ENCODE results near the gene SERGEF.

The SERGEF gene

GRCh38 chr11:17777086-17777737, 235.6 kb downstream of the SERGEF start:
- no peak overlapping the region for H3K27ac Mint-ChIP-seq
- no peaks in the 10 kb centered on the region for H3K27me3 Mint-ChIP-seq
- DNase-seq, result no peak
- no peak overlapping the region for H3K4me3 Mint-ChIP-seq
- peaks cover 0 to 3% of the 10 kb centered on the region in 2 donors for H3K9me3 Mint-ChIP-seq
- no peaks in the 10 kb centered on the region for H3K4me1 Mint-ChIP-seq
- ATAC-seq, result no peak

DNA sequence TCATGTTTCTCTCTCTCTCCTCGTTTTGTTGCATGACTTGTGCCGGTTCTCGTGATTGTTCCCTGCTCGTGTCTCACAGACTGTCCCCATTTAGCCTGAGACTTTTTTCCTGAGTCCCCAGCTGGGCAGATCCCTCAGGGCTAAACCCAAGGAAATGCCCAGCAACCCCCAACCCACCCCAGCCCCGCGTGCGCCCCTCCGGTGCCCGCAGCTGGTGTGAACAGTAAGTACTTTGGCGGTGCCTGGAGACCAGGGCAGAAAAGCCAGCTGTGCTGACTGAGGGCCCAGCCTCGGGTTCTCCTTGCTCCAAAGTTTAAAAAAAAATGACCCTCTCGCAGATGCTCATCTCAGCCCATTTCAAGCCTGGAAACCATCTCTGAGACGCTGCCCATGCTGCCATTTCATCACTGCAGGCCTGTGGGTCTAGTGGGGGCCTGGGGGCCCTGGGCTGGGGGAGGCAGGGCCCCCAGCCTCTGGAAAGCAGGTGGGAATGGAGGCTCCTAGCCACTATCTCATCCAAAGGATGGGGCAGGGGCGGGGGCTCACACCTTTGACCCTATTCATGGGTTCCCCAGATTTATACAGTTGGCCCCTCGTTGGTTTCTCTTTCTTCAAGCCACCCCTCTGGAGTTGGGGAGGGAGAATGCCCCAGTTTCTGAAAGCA, 236.5 kb downstream of the SERGEF start:
- Mint-ChIP-seq H3K9me3 (peaks cover 0 to 6% of the 10 kb centered on the region in 2 donors), H3K4me3 (no peak overlapping the region), H3K4me1 (no peaks in the 10 kb centered on the region), H3K27me3 (no peaks in the 10 kb centered on the region), H3K27ac (no peak overlapping the region)
- ATAC-seq, result no peak
- no peak for DNase-seq

DNA sequence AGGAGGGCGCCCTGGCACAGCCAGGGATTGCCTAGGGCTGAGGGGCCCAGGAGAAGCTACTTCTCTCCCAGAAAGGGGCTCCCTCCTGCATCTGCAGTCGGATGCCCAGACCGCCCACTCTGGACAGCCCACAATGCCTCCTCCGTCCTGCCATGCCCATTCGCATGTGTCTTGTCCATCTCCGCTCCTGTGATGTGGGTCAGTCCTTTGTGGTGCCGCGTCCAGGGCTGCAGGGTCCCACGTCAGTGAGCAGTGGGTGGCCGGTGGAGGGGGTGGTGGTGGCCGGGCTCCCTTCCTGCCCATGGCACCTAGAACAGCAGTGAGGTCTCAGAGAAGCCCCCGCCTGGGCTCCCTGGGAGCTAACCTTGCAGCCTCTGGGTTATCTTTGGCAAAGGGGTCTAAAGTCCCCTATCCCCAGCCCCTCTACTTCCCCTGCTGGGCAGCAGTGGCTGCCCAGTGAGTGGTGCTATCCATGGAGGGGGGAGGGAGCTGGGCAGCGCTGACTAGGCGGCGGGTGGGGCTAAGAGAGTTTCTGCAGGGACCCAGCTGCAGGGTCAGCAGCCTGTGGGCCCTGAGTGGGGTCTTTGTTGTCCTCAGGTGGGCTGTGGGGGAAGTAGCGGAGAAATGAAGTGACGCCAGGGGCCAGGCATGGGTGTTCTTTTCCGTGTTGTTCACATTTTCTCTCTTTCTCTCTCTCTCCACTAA, 237.2 kb downstream of the SERGEF start:
- peaks cover 0 to 6% of the 10 kb centered on the region in 2 donors for H3K9me3 Mint-ChIP-seq
- H3K27me3 Mint-ChIP-seq, result no peaks in the 10 kb centered on the region
- ATAC-seq (no peak), DNase-seq (no peak)
- no peaks in the 10 kb centered on the region for H3K4me1 Mint-ChIP-seq
- H3K27ac Mint-ChIP-seq, result no peak overlapping the region
- H3K4me3 Mint-ChIP-seq, result no peak overlapping the region

GRCh38 chr11:17775035-17775348, 237.9 kb downstream of the SERGEF start:
- no peaks in the 10 kb centered on the region for H3K4me1 Mint-ChIP-seq
- no peaks in the 10 kb centered on the region for H3K27me3 Mint-ChIP-seq
- ATAC-seq (no peak), DNase-seq (no peak)
- no peak overlapping the region for H3K4me3 Mint-ChIP-seq
- H3K27ac Mint-ChIP-seq, result peak overlapping the region in 1 of 2 donors; percentile 4
- peaks cover 0 to 6% of the 10 kb centered on the region in 2 donors for H3K9me3 Mint-ChIP-seq

- no peaks in the 10 kb centered on the region for H3K27me3 Mint-ChIP-seq
- ATAC-seq, result no peak
- no peaks in the 10 kb centered on the region for H3K4me1 Mint-ChIP-seq
- H3K4me3 Mint-ChIP-seq, result no peak overlapping the region
- no peak for DNase-seq
- H3K9me3 Mint-ChIP-seq, result peaks cover 0 to 6% of the 10 kb centered on the region in 2 donors
- H3K27ac Mint-ChIP-seq, result peak overlapping the region in 1 of 2 donors; percentile 4
These were observed 238.4 kb downstream of the SERGEF start for GRCh38 chr11:17774232-17775034.

DNA sequence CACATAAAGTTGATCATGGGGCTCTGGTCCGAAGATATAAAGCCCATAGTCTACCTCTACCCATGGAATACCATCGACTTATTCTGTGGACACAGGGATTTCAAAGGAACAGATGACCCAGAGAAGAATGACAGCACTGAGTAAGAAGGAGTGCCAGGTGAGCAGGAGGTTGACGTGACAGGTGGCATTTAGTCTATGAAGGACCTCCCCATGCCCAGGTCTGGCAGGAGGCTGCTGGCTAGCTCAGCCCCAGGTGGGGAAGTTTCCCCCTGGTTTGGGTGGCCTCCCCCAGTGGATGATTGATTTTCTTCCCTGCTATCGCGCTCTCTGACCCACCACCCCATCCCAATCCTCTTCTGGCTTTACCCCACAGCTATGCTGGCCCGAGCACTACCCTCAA, 239.2 kb downstream of the SERGEF start:
- DNase-seq (no peak), ATAC-seq (no peak)
- Mint-ChIP-seq H3K4me1 (no peaks in the 10 kb centered on the region), H3K9me3 (peaks cover 0 to 6% of the 10 kb centered on the region in 2 donors), H3K27me3 (no peaks in the 10 kb centered on the region), H3K27ac (no peak overlapping the region), H3K4me3 (no peak overlapping the region)

DNA sequence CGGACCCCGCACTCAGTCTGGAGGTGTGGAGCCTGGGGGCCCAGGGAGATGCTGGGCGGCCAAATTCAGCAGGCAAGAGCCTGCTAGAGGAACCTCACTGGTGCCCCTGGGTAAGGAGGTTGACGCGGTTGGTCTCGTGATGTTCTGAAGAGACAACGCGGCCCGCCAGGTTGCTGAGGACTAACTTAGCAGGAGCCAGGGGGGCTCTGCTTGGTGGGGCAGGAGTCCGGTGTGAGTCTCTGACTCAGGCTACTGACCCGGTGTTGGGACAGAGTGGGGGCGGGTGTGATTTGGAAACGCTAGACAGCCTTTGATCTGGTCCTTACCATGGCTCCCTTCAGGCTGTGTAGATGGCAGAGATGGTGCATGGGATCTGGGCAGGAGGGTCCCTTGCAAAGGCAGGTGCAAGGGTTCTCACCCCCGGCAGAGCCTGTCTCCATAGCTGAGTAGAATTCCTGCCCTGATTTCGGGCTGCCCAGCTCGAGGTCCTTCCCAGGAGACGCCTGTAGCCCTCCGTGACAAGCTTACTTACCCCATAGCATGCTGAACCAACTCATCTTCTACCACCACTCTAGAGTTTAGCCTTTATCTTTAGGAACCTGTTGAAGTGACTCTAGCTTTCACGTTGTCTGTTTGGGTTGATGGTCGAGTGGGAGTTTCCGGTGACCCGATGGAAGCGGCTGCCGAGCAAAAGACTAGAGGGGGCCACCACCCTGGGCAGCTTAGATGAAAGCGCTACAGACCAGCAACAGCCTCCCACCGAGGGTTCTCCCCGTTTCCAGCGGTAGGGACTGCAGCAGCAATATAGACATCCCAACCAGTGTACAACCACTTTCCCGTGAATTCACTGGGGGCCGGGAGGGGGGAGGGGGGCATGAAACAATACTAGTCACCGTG, 239.9 kb downstream of the SERGEF start:
- Mint-ChIP-seq H3K27ac (no peak overlapping the region), H3K4me1 (no peaks in the 10 kb centered on the region), H3K27me3 (no peaks in the 10 kb centered on the region), H3K9me3 (peaks cover 0 to 6% of the 10 kb centered on the region in 2 donors), H3K4me3 (no peak overlapping the region)
- no peak for DNase-seq
- no peak for ATAC-seq

- ATAC-seq (no peak), DNase-seq (no peak)
- H3K27ac Mint-ChIP-seq, result no peak overlapping the region
- no peaks in the 10 kb centered on the region for H3K4me1 Mint-ChIP-seq
- H3K9me3 Mint-ChIP-seq, result peaks cover 0 to 6% of the 10 kb centered on the region in 2 donors
- no peaks in the 10 kb centered on the region for H3K27me3 Mint-ChIP-seq
- no peak overlapping the region for H3K4me3 Mint-ChIP-seq
These were observed 240.9 kb downstream of the SERGEF start for GRCh38 chr11:17771841-17772401.

GRCh38 chr11:17771415-17771814, 241.4 kb downstream of the SERGEF start:
- Mint-ChIP-seq H3K4me3 (no peak overlapping the region), H3K27ac (no peak overlapping the region), H3K4me1 (no peaks in the 10 kb centered on the region), H3K9me3 (peaks cover 0 to 6% of the 10 kb centered on the region in 2 donors), H3K27me3 (no peaks in the 10 kb centered on the region)
- no peak for ATAC-seq
- DNase-seq, result no peak

GRCh38 chr11:17770917-17771316, 241.9 kb downstream of the SERGEF start:
- no peak for ATAC-seq
- H3K9me3 Mint-ChIP-seq, result peaks cover 0 to 6% of the 10 kb centered on the region in 2 donors
- no peak overlapping the region for H3K4me3 Mint-ChIP-seq
- no peak for DNase-seq
- no peaks in the 10 kb centered on the region for H3K27me3 Mint-ChIP-seq
- no peaks in the 10 kb centered on the region for H3K4me1 Mint-ChIP-seq
- no peak overlapping the region for H3K27ac Mint-ChIP-seq

DNA sequence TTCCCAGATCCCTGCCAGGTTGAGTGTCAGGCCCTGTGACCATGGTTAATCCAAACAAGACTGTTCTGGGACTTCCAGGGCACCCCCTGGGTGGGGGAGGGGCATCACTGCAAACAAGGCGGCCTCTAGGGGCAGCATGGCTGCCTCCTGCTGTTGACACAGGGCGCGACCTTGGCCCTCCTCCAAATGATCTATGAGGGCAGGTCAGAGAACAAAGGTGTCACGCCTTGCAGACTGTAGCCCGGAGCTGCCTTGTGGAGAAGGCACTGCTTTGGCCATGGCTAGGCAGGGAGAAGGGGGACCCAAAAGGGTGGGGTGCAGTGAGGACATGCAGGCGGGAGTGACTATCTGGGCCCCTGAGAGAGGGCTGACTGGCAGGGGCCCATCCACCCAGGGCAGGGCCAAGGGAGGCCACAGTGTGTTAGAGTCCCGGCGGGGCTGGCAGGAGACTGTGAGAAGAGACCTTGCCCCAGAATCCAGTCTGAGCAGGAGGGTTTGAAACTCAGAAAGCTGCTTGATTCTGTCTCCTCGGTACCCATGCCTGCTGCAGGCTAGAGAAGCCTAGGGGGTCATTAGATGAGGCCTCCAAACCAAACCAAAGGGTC, 242.7 kb downstream of the SERGEF start:
- H3K4me1 Mint-ChIP-seq, result no peaks in the 10 kb centered on the region
- no peak overlapping the region for H3K4me3 Mint-ChIP-seq
- peaks cover 0 to 6% of the 10 kb centered on the region in 2 donors for H3K9me3 Mint-ChIP-seq
- no peaks in the 10 kb centered on the region for H3K27me3 Mint-ChIP-seq
- ATAC-seq, result peak; percentile 18
- DNase-seq, result no peak
- peak overlapping the region in 1 of 2 donors; percentile 82 for H3K27ac Mint-ChIP-seq

DNA sequence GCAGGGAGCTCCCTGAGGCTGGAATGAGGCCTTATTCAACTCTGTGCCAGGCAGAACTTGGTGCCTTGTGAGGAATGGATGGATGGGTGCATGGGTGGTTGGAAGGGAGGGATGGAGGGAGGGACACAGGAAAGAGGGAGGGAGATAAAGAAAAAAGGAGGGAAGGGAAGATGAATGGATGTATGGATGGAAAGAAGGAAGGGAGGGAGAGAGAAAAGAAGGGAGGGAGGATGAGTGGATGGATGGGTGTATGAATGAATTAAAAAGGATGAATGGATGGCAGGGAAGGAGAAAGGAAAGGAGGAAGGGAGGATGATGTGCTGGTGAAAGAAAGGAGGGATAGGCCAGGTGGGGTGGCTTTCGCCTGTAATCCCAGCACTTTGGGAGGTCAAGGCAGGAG, 243.6 kb downstream of the SERGEF start:
- ATAC-seq (no peak), DNase-seq (no peak)
- H3K27me3 Mint-ChIP-seq, result no peaks in the 10 kb centered on the region
- H3K4me3 Mint-ChIP-seq, result no peak overlapping the region
- no peak overlapping the region for H3K27ac Mint-ChIP-seq
- peaks cover 0 to 6% of the 10 kb centered on the region in 2 donors for H3K9me3 Mint-ChIP-seq
- H3K4me1 Mint-ChIP-seq, result no peaks in the 10 kb centered on the region

- H3K4me3 Mint-ChIP-seq, result no peak overlapping the region
- no peaks in the 10 kb centered on the region for H3K27me3 Mint-ChIP-seq
- ATAC-seq, result no peak
- no peak overlapping the region for H3K27ac Mint-ChIP-seq
- DNase-seq, result no peak
- H3K9me3 Mint-ChIP-seq, result peaks cover 0 to 6% of the 10 kb centered on the region in 2 donors
- no peaks in the 10 kb centered on the region for H3K4me1 Mint-ChIP-seq
These were observed 244.3 kb downstream of the SERGEF start for GRCh38 chr11:17768547-17768946.

- DNase-seq (no peak), ATAC-seq (no peak)
- Mint-ChIP-seq H3K9me3 (peaks cover 0 to 6% of the 10 kb centered on the region in 2 donors), H3K4me3 (no peak overlapping the region), H3K27me3 (no peaks in the 10 kb centered on the region), H3K4me1 (no peaks in the 10 kb centered on the region), H3K27ac (no peak overlapping the region)
These were observed 244.9 kb downstream of the SERGEF start for GRCh38 chr11:17767914-17768313.

Data from stimulated activated naive CD8-positive, alpha-beta T cell treated with anti-CD3 and anti-CD28 coated beads, Interleukin-15, amount 100 ng/mL, for 72 hours (primary cell).